ENCODE data around the gene TTYH3. TPM values are rescaled to one million over a fixed set of nuclear protein-coding genes. Genes with fewer than 3 reads are reported as not detected.

TTYH3 gene
- polyA plus RNA-seq, 1 donor (not counting 4 experiments of a cell fraction or from before 2014, with no cell fraction given) = 8.5 TPM

GRCh38 chr7:2651847-2652735 lies 20.3 kb downstream of the TTYH3 start:
- no peaks in the 10 kb centered on the region for H4K20me1 ChIP-seq (ENCODE audit: control insufficient read depth, extremely low read depth, insufficient read depth, low read length)
- no peaks in the 10 kb centered on the region for H3K9me1 ChIP-seq (ENCODE audit: control insufficient read depth, extremely low read depth, insufficient read depth, low read length)
- no peak overlapping the region for H3K4me2 ChIP-seq (ENCODE audit: control insufficient read depth, extremely low read depth, insufficient read depth, low read depth, low read length)
- dilution Hi-C loops (cut with MboI; ENCODE audit: extremely low pct_ligation_motif_present, low sequenced_read_pairs) = no loop called here
- peaks cover 12 to 26% of the 10 kb centered on the region in 2 experiments for H3K36me3 ChIP-seq (ENCODE audit: control insufficient read depth in 2 of 2, extremely low read depth in 1 of 2, insufficient read depth in 2 of 2, low read length in 2 of 2)
- H3K4me3 ChIP-seq (ENCODE audit: control insufficient read depth in 2 of 3, extremely low read depth in 1 of 3, insufficient read depth in 2 of 3, low read depth in 1 of 3, low read length in 3 of 3) = no peak overlapping the region
- no peaks in the 10 kb centered on the region for H3K27me3 ChIP-seq (ENCODE audit: control insufficient read depth, extremely low read depth, insufficient read depth, low read length)
- no peaks in the 10 kb centered on the region for H3K79me2 ChIP-seq (ENCODE audit: control insufficient read depth, insufficient read depth, low read length)
- H3K9ac ChIP-seq (ENCODE audit: control insufficient read depth, extremely low read depth, insufficient read depth, low read length) = no peak overlapping the region
- H3K4me1 ChIP-seq (ENCODE audit: control insufficient read depth, extremely low read depth, insufficient read depth, low read length) = no peaks in the 10 kb centered on the region
- FAIRE-seq (no peak), DNase-seq (ENCODE audit: low read depth, low spot score) (no peak)
- no peak overlapping the region for H3K27ac ChIP-seq (ENCODE audit: control insufficient read depth, insufficient read depth, low read length)
- no peaks in the 10 kb centered on the region for H3K9me3 ChIP-seq (ENCODE audit: control insufficient read depth, low read depth, low read length)
- TF ChIP-seq EZH2 (IDR thresholded peaks at IDR 0.05; ENCODE audit: low read length) (no peak), CTCF (optimal IDR thresholded peaks at IDR 0.05 in 1 of 3, IDR thresholded peaks at IDR 0.05 in 1 of 3, conservative IDR thresholded peaks at IDR 0.05 in 1 of 3; ENCODE audit: extremely low read depth in 1 of 3, insufficient read depth in 2 of 3, low read length in 3 of 3) (no peak)
- no peak overlapping the region for H2AFZ ChIP-seq (ENCODE audit: control insufficient read depth, low read length)

GRCh38 chr7:2652736-2653060 lies 20.9 kb downstream of the TTYH3 start:
- FAIRE-seq = no peak
- Histone ChIP-seq H3K36me3 (ENCODE audit: control insufficient read depth in 2 of 2, extremely low read depth in 1 of 2, insufficient read depth in 2 of 2, low read length in 2 of 2) (peaks cover 12 to 27% of the 10 kb centered on the region in 2 experiments), H3K9me1 (ENCODE audit: control insufficient read depth, extremely low read depth, insufficient read depth, low read length) (no peaks in the 10 kb centered on the region)

More at GRCh38 chr7:2652736-2653060, 20.9 kb downstream of the TTYH3 start:
- Histone ChIP-seq H2AFZ (ENCODE audit: control insufficient read depth, low read length) (no peak overlapping the region), H3K27ac (ENCODE audit: control insufficient read depth, insufficient read depth, low read length) (no peak overlapping the region), H3K9me3 (ENCODE audit: control insufficient read depth, low read depth, low read length) (no peaks in the 10 kb centered on the region), H3K9ac (ENCODE audit: control insufficient read depth, extremely low read depth, insufficient read depth, low read length) (no peak overlapping the region), H4K20me1 (ENCODE audit: control insufficient read depth, extremely low read depth, insufficient read depth, low read length) (no peaks in the 10 kb centered on the region), H3K27me3 (ENCODE audit: control insufficient read depth, extremely low read depth, insufficient read depth, low read length) (no peaks in the 10 kb centered on the region), H3K79me2 (ENCODE audit: control insufficient read depth, insufficient read depth, low read length) (no peaks in the 10 kb centered on the region), H3K4me3 (ENCODE audit: control insufficient read depth in 2 of 3, extremely low read depth in 1 of 3, insufficient read depth in 2 of 3, low read depth in 1 of 3, low read length in 3 of 3) (no peak overlapping the region), H3K4me1 (ENCODE audit: control insufficient read depth, extremely low read depth, insufficient read depth, low read length) (no peaks in the 10 kb centered on the region), H3K4me2 (ENCODE audit: control insufficient read depth, extremely low read depth, insufficient read depth, low read depth, low read length) (no peak overlapping the region)
- DNase-seq (ENCODE audit: low read depth, low spot score) = no peak
- TF ChIP-seq EZH2 (IDR thresholded peaks at IDR 0.05; ENCODE audit: low read length) (no peak), CTCF (optimal IDR thresholded peaks at IDR 0.05 in 1 of 3, IDR thresholded peaks at IDR 0.05 in 1 of 3, conservative IDR thresholded peaks at IDR 0.05 in 1 of 3; ENCODE audit: extremely low read depth in 1 of 3, insufficient read depth in 2 of 3, low read length in 3 of 3) (no peak)
- dilution Hi-C loops (cut with MboI; ENCODE audit: extremely low pct_ligation_motif_present, low sequenced_read_pairs) = no loop called here
